MCF 10A (cell line): ENCODE results near the gene CEP295NL. TPM values are rescaled to one million over a fixed set of nuclear protein-coding genes. Genes with fewer than 3 reads are reported as not detected.

Experiments
- BruUV-seq: library from RNA; stranded (reverse); fragments of 400-500 nt; replicated peaks from 2 replicates; lab custom pipeline; 2021; lab: Mats Ljungman, UMichigan
- CTCF ChIA-PET: fragments of 300-600 bp; sonication (Branson Sonifier 250); formaldehyde crosslinking; extraction: SDS; loops from one replicate; lab custom pipeline; 2021; ENCODE audit warnings: antibody characterized with exemption, inconsistent platforms; lab: Yijun Ruan, JAX
- POLR2A ChIA-PET: fragments of 300-600, 350-650 bp; sonication (Branson Sonifier 250); formaldehyde crosslinking; extraction: SDS; loops from one replicate; lab custom pipeline; 2020; ENCODE audit warnings: antibody characterized with exemption, inconsistent platforms; lab: Yijun Ruan, JAX
- DNase-seq: peaks from one replicate; pipeline ENCODE4 v3.0.0-alpha.2; 2018; ENCODE audit not compliant: unreplicated experiment
- H3K27ac Mint-ChIP-seq: one replicate; pipeline ENCODE4 v1.8.0; 2022; ENCODE audit warnings: mild to moderate bottlenecking, low read depth, mixed read lengths; ENCODE audit not compliant: unreplicated experiment
- H3K27me3 Mint-ChIP-seq: one replicate; pipeline ENCODE4 v1.8.0; 2022; ENCODE audit warnings: mixed read lengths; ENCODE audit not compliant: insufficient read depth, unreplicated experiment
- H3K36me3 Mint-ChIP-seq: one replicate; pipeline ENCODE4 v1.8.0; 2022; ENCODE audit warnings: mild to moderate bottlenecking, moderate library complexity, mixed read lengths; ENCODE audit not compliant: insufficient read depth, unreplicated experiment
- H3K4me1 Mint-ChIP-seq: one replicate; pipeline ENCODE4 v1.8.0; 2022; ENCODE audit warnings: mixed read lengths; ENCODE audit not compliant: insufficient read depth, unreplicated experiment
- H3K4me3 Mint-ChIP-seq: one replicate; pipeline ENCODE4 v1.8.0; 2022; ENCODE audit warnings: mild to moderate bottlenecking, moderate library complexity, mixed read lengths; ENCODE audit not compliant: unreplicated experiment
- H3K9me3 Mint-ChIP-seq: one replicate; pipeline ENCODE4 v1.8.0; 2022; ENCODE audit warnings: mixed read lengths; ENCODE audit not compliant: unreplicated experiment
- intact Hi-C: fragments of 100-400 bp; cut with micrococcal nuclease; formaldehyde crosslinking; loops from 2 replicates; pipeline ENCODE4 v1.14.1; 2022
- total RNA-seq: library from RNA; stranded (reverse); gene quantifications from 2 replicates; pipeline ENCODE4 v1.2.3, GENCODE V29; 2022
- TF ChIP-seq, protein P1 (sequence below): fragments of 200-600 bp; IDR thresholded peaks from one replicate; pipeline ENCODE4 v1.8.0; 2022; ENCODE audit warnings: antibody characterized with exemption, mild to moderate bottlenecking; ENCODE audit not compliant: unreplicated experiment

The CEP295NL gene
- total RNA-seq, 1 experiment from 2014 or later = 0.68 TPM

DNA sequence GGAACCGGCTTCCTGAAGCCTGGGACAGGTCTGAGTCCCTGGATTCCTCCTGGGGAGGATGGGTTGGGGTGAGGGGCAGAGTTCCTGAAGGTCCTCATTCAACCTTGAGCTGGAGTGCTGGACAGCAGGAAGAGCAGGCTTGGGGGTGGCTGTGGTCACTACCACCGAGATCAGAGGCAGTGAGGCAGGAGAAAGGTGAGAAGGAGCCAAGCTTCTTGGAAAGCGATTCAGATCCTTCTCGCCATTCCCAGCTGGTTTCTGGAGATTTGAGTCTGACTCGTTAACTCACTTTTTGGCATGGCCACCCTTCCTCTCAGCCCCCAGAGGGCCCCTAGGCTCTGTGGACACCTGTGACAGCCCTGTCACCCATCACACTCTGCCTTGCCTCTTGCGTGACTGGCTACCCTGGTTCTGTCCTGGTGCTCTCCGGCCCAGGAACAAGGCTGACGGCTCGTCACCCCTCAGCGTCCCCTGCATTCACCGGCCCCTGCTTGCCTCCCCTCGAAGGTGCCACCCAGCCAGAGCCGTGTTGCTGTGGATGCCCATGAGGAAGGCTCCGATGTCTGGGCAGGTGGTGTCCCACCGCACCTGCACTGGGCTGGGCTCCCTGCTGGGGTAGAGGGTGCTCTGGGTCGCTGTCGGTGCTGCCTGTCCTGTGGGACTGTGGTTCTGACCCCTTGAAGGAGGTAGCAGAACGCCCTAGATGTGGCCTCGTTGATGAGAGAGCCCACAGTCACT is 31.8 kb upstream of the CEP295NL start:
- no peaks in the 10 kb centered on the region for H3K27me3 Mint-ChIP-seq

DNA sequence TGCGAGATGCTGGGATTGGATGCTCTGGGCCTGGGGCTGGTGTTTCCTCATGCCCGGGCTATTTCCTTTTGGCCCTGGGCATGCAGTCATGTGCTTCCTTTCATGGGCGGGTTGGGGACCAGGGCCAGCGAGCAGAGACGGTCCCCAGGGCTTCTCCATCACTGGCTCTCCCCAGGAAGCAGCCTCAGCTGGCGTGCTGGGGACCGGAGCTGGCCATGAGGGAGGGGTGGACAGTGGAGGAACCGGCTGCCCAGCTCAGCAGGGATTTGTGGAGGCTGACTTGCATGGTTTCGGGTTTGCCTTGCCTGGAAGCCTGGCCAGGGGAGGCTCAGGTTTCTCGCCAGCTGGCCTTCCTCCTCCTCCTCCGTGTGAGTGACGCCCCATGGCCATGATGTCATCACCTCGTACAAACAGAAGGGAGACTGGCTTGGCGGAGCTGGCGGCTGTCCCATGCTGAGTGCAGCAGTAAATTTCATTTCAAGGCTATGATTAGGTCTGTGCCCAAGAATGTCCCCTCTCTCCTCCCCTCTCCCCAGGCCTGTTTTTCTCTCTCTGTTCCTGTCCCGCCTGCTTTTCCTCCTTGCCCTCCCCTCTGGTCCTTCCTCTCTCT is 31.1 kb upstream of the CEP295NL start:
- H3K4me1 Mint-ChIP-seq = peaks cover 30% of the 10 kb centered on the region
- no peaks in the 10 kb centered on the region for H3K36me3 Mint-ChIP-seq
- no TSS peak for BruUV-seq
- CTCF ChIA-PET = interaction anchor here (0.6 to 1.6 kb wide), 7 partner anchors 37 to 1422 kb away, joined by 3 to 4 read pairs (median 3); no protein-coding TSS in a partner anchor
- intact Hi-C loops = no loop called here
- DNase-seq = peak; percentile 95
- H3K9me3 Mint-ChIP-seq = no peaks in the 10 kb centered on the region
- POLR2A ChIA-PET = interaction anchor here (0.7 to 2.0 kb wide), 10 partner anchors 9 to 199 kb away, joined by 3 to 14 read pairs (median 5); partner anchors contain the start of genes CEP295NL, TIMP2 and USP36
- peak overlapping the region; percentile 93 for H3K27ac Mint-ChIP-seq
- peak overlapping the region; percentile 10 for H3K4me3 Mint-ChIP-seq
- H3K27me3 Mint-ChIP-seq = no peaks in the 10 kb centered on the region
- TF ChIP-seq, protein P1, sequence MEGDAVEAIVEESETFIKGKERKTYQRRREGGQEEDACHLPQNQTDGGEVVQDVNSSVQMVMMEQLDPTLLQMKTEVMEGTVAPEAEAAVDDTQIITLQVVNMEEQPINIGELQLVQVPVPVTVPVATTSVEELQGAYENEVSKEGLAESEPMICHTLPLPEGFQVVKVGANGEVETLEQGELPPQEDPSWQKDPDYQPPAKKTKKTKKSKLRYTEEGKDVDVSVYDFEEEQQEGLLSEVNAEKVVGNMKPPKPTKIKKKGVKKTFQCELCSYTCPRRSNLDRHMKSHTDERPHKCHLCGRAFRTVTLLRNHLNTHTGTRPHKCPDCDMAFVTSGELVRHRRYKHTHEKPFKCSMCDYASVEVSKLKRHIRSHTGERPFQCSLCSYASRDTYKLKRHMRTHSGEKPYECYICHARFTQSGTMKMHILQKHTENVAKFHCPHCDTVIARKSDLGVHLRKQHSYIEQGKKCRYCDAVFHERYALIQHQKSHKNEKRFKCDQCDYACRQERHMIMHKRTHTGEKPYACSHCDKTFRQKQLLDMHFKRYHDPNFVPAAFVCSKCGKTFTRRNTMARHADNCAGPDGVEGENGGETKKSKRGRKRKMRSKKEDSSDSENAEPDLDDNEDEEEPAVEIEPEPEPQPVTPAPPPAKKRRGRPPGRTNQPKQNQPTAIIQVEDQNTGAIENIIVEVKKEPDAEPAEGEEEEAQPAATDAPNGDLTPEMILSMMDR = no peak

More for the DNA sequence above, 31.8 kb upstream of the CEP295NL start:
- TF ChIP-seq, protein P1 = no peak
- ChIA-PET POLR2A (interaction anchor here (0.5 to 2.0 kb wide), 8 partner anchors 8 to 188 kb away, joined by 3 to 14 read pairs (median 7); partner anchors contain the start of genes TIMP2 and USP36), CTCF (interaction anchor here (0.7 to 1.6 kb wide), 5 partner anchors 36 to 327 kb away, joined by 3 to 4 read pairs (median 3); no protein-coding TSS in a partner anchor)
- H3K4me1 Mint-ChIP-seq = peaks cover 37% of the 10 kb centered on the region
- intact Hi-C loops = no loop called here
- H3K4me3 Mint-ChIP-seq = peak overlapping the region; percentile 18
- H3K36me3 Mint-ChIP-seq = no peaks in the 10 kb centered on the region
- BruUV-seq = no TSS peak
- H3K27ac Mint-ChIP-seq = peak overlapping the region; percentile 29
- no peaks in the 10 kb centered on the region for H3K9me3 Mint-ChIP-seq
- no peak for DNase-seq

DNA sequence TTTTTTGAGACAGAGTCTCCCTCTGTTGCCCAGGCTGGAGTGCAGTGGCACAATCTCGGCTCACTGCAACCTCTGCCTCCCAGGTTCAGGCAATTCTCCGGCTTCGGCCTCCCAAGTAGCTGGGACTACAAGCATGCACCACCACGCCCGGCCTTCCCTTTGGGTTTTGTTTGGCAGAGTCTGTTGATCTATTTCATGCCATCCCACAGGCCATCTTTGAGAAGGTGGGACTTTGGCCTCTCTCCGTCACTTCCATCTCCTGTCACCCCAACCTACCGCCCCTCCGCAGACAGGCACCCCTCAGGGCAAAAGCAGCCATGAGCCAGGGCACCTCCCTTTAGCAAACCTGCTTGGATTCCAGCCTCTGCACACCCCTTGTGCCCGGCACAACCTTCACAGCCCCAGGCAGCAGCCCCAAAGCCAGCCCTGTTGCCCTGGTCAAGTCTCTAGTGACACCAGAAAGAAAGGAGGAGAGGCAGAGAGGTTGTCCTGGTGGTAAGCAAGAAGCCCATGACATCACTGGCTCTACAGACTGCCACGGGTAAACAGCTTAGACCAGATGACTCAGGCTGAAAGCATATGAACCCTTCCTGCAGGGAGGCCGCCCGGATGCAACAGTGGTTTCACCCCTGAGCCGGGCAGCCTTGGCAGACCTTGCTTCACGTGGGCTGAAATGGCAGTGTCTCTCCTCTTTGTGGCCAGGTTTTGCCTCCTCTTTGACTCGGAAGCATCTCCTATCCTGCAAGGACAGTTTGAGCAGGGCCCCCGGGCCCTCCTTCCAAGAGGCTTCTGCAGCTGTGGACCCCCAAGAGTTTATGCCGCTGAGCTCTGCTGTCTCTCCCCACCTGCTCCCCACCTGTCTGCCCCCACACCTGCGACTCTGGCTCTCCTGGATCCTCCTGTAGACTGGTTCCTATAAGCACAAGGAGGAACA is 30.3 kb upstream of the CEP295NL start:
- no peaks in the 10 kb centered on the region for H3K9me3 Mint-ChIP-seq
- peak overlapping the region; percentile 10 for H3K4me3 Mint-ChIP-seq
- H3K4me1 Mint-ChIP-seq = peaks cover 28% of the 10 kb centered on the region
- peak overlapping the region; percentile 93 for H3K27ac Mint-ChIP-seq
- BruUV-seq = no TSS peak
- ChIA-PET POLR2A (interaction anchor here (0.9 to 2.0 kb wide), 9 partner anchors 10 to 198 kb away, joined by 3 to 14 read pairs (median 7); partner anchors contain the start of genes CEP295NL, TIMP2 and USP36), CTCF (interaction anchor here (0.6 to 1.6 kb wide), 4 partner anchors 38 to 1422 kb away, joined by 3 to 4 read pairs (median 4); no protein-coding TSS in a partner anchor)
- intact Hi-C loops = no loop called here
- H3K27me3 Mint-ChIP-seq = no peaks in the 10 kb centered on the region
- no peaks in the 10 kb centered on the region for H3K36me3 Mint-ChIP-seq
- DNase-seq = peak; percentile 95
- TF ChIP-seq, protein P1 = no peak
